ENCODE data around the gene TMPRSS2.

DNA sequence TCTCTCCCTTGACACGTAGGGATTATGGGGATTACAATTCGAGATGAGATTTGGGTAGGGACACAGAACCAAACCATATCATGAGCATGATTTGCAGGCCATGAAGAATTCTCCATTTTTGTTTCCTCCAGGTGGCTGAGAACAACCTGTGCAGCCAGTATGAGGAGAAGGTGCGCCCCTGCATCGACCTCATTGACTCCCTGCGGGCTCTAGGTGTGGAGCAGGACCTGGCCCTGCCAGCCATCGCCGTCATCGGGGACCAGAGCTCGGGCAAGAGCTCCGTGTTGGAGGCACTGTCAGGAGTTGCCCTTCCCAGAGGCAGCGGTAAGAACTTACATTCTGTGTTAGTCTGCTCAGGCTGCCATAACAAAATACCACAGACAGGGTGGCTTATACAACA, 72.3 kb downstream of the TMPRSS2 start:
- no peak for TF ChIP-seq POLR2A (IDR thresholded peaks at IDR 0.05)
- TF ChIP-seq, protein P1, sequence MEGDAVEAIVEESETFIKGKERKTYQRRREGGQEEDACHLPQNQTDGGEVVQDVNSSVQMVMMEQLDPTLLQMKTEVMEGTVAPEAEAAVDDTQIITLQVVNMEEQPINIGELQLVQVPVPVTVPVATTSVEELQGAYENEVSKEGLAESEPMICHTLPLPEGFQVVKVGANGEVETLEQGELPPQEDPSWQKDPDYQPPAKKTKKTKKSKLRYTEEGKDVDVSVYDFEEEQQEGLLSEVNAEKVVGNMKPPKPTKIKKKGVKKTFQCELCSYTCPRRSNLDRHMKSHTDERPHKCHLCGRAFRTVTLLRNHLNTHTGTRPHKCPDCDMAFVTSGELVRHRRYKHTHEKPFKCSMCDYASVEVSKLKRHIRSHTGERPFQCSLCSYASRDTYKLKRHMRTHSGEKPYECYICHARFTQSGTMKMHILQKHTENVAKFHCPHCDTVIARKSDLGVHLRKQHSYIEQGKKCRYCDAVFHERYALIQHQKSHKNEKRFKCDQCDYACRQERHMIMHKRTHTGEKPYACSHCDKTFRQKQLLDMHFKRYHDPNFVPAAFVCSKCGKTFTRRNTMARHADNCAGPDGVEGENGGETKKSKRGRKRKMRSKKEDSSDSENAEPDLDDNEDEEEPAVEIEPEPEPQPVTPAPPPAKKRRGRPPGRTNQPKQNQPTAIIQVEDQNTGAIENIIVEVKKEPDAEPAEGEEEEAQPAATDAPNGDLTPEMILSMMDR (IDR thresholded peaks at IDR 0.05): no peak

Measured in thyroid gland (tissue), 4 donors.